HG03571 (cell line): Measurements from ENCODE around the gene SLC7A10.
"Not testable (repeated sequence)": the region's sequence is repeated elsewhere in the genome, so short reads cannot be mapped to it uniquely, and the experiment has no call there.

Experiments used
- ATAC-seq: cut with Tn5 transposase; IDR thresholded peaks from one replicate; pipeline ENCODE4 v1.9.1; 2021; ENCODE audit not compliant: unreplicated experiment

The SLC7A10 gene

GRCh38 chr19:33239223-33239975 lies 13.7 kb upstream of the SLC7A10 start:
- no peak for ATAC-seq

GRCh38 chr19:33238481-33239149 lies 13.0 kb upstream of the SLC7A10 start:
- no peak for ATAC-seq

GRCh38 chr19:33236696-33237390 lies 11.2 kb upstream of the SLC7A10 start:
- no peak for ATAC-seq

GRCh38 chr19:33235996-33236350 lies 10.3 kb upstream of the SLC7A10 start:
- no peak for ATAC-seq

GRCh38 chr19:33235269-33235995 lies 9.8 kb upstream of the SLC7A10 start:
- ATAC-seq: peak; percentile 92

- no peak for ATAC-seq
Observed at GRCh38 chr19:33234736-33235135, 9.1 kb upstream of the SLC7A10 start.

- ATAC-seq: no peak
Observed at GRCh38 chr19:33234092-33234491, 8.4 kb upstream of the SLC7A10 start.

- ATAC-seq: no peak
Observed at GRCh38 chr19:33233056-33233873, 7.6 kb upstream of the SLC7A10 start.

- ATAC-seq: no peak
Observed at GRCh38 chr19:33232656-33233055, 7.0 kb upstream of the SLC7A10 start.

- ATAC-seq: no peak
Observed at GRCh38 chr19:33231511-33231910, 5.9 kb upstream of the SLC7A10 start.

- ATAC-seq: no peak
Observed at GRCh38 chr19:33229962-33230361, 4.3 kb upstream of the SLC7A10 start.

- no peak for ATAC-seq
Observed at GRCh38 chr19:33227870-33228599, 2.4 kb upstream of the SLC7A10 start.

- no peak for ATAC-seq
Observed at GRCh38 chr19:33227242-33227650, 1.6 kb upstream of the SLC7A10 start.

GRCh38 chr19:33226550-33227241 lies 1.0 kb upstream of the SLC7A10 start:
- ATAC-seq: no peak

GRCh38 chr19:33224694-33225457 lies 774 bp downstream of the SLC7A10 start:
- no peak for ATAC-seq

GRCh38 chr19:33222255-33222654 lies 3.4 kb downstream of the SLC7A10 start:
- ATAC-seq: not testable (repeated sequence)

- no peak for ATAC-seq
Observed at GRCh38 chr19:33221638-33222037, 4.0 kb downstream of the SLC7A10 start.

- ATAC-seq: no peak
Observed at GRCh38 chr19:33220735-33221134, 4.9 kb downstream of the SLC7A10 start.

GRCh38 chr19:33220115-33220514 lies 5.5 kb downstream of the SLC7A10 start:
- ATAC-seq: no peak
